IPS-15b (cell line): Measurements from ENCODE around the gene PEMT.

ENCODE experiments used
- H3K27me3 ChIP-seq: one replicate; pipeline ENCODE4 v1.6.1; 2013; ENCODE audit warnings: low read length; ENCODE audit not compliant: control insufficient read depth, insufficient read depth
- H3K36me3 ChIP-seq: one replicate; pipeline ENCODE4 v1.6.1; 2013; ENCODE audit warnings: low read length; ENCODE audit not compliant: control insufficient read depth, insufficient read depth
- H3K4me1 ChIP-seq: one replicate; pipeline ENCODE4 v1.6.1; 2013; ENCODE audit warnings: mild to moderate bottlenecking, low read length; ENCODE audit not compliant: control insufficient read depth, insufficient read depth
- H3K4me3 ChIP-seq: one replicate; pipeline ENCODE4 v1.5.1; 2013; ENCODE audit warnings: low read depth, low read length
- H3K9ac ChIP-seq: one replicate; pipeline ENCODE4 v1.6.1; 2013; ENCODE audit warnings: low read depth, mild to moderate bottlenecking, low read length
- H3K9me3 ChIP-seq: one replicate; pipeline ENCODE4 v1.6.1; 2013; ENCODE audit warnings: mild to moderate bottlenecking, low read length; ENCODE audit not compliant: control insufficient read depth, insufficient read depth

PEMT gene

DNA sequence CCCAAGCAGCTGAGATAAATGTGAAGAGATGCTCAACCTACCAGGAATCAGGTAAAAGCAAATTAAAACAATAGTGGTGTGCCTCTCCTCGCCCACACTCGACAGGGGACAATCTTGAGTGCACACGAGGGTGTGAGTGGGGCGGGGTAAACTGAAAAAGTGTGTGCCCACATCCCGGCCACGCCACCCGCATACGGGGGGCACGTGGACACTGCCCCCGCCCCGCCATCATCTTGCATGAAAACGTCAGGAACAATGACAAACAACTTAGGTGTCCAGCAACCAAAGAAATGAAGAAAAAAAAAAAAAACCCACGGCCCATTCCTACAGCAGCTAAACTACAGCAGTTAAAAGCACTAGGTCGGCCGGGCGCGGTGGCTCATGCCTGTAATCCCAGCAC is 14.1 kb downstream of the PEMT start:
- no peak overlapping the region for H3K9ac ChIP-seq
- peaks cover 13% of the 10 kb centered on the region for H3K36me3 ChIP-seq
- no peaks in the 10 kb centered on the region for H3K9me3 ChIP-seq
- H3K27me3 ChIP-seq, result no peaks in the 10 kb centered on the region
- H3K4me3 ChIP-seq, result no peak overlapping the region
- no peaks in the 10 kb centered on the region for H3K4me1 ChIP-seq

DNA sequence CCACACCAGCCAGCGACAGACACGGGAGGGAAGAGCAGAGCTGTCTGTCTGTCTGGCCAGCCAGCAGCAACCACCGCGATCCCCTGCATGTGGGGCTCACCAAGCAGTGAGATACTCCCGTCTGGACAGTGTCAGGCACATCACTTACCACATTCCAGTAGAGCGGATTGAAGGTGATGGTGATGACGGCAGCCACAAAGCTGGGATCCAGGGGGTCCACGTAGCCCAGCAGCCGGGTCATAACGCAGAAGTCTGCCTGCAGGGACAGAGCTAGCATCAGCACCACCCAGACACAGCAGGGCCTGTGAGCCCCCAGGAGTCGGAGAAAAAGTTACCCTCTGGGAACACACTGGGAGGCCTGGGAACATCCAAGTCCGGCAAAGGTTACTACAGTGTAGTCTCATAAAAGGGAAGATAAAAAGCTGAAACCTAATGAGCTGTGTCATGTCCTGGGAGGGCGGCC is 14.7 kb downstream of the PEMT start:
- Histone ChIP-seq H3K4me3 (no peak overlapping the region), H3K9ac (no peak overlapping the region), H3K9me3 (no peaks in the 10 kb centered on the region), H3K27me3 (no peaks in the 10 kb centered on the region), H3K36me3 (peaks cover 13% of the 10 kb centered on the region), H3K4me1 (no peaks in the 10 kb centered on the region)

DNA sequence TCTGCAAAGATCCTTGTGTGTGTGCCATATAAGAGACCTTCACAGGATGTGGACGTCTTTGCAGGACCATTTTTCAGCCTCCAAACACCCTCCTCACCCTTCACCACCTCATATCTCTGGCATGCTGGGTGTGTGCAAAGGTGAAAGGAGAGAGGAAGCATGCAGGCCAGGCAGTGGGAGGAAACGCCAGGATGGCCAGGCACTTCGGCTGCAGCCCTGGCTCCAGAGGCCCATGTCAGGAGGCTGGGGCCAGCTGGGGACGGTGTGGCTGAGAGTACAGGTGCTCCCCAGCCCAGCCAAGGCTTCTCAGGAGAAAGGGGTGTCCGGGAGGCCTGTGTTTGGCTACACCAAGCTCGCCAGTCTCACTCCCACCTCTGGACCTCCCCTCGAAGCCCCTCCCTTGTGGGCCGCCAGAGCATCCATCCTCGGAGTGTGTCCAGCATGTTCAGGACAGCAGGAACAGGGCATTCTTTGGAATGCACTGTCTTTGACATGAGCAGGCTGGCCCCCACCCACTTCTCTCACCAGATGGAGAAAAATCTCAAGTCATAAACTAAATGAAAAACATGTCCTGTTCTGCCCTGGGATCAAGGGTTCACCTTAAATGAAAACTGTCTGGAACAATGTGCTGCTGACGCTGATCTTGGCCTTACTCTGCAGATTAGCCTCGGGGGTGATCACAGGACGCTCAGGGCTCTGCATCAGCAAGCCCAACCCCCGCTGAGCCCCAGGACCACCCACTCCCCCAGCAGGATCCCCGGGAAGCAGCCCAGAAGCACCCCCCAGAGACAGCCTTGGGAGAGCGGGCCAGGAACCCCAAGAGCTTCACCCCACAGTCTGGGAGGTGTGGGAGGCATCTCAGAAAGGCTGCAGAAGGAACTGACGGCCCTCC is 15.9 kb downstream of the PEMT start:
- no peak overlapping the region for H3K4me3 ChIP-seq
- no peaks in the 10 kb centered on the region for H3K27me3 ChIP-seq
- H3K9me3 ChIP-seq, result no peaks in the 10 kb centered on the region
- peaks cover 13% of the 10 kb centered on the region for H3K36me3 ChIP-seq
- H3K4me1 ChIP-seq, result no peaks in the 10 kb centered on the region
- no peak overlapping the region for H3K9ac ChIP-seq

DNA sequence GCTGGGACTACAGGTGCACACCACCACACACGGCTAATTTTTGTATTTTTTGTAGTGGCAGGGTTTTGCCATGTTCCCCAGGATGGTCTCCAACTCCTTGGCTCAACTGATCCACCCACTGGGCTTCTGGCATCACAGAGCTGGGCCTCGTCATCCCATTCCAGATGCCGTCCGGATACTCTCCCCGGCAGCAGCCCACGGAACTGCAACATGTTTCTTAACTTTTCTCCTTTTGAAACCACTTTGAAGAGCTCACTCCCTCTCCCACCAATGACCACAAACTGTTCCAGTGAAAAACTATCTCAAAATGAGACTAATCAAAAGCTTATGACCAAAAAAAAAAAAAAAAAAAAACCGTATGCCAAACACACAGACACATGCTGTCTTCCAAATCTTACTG is 17.6 kb downstream of the PEMT start:
- Histone ChIP-seq H3K4me1 (no peaks in the 10 kb centered on the region), H3K9me3 (no peaks in the 10 kb centered on the region), H3K9ac (no peak overlapping the region), H3K27me3 (no peaks in the 10 kb centered on the region), H3K36me3 (peaks cover 13% of the 10 kb centered on the region), H3K4me3 (no peak overlapping the region)

DNA sequence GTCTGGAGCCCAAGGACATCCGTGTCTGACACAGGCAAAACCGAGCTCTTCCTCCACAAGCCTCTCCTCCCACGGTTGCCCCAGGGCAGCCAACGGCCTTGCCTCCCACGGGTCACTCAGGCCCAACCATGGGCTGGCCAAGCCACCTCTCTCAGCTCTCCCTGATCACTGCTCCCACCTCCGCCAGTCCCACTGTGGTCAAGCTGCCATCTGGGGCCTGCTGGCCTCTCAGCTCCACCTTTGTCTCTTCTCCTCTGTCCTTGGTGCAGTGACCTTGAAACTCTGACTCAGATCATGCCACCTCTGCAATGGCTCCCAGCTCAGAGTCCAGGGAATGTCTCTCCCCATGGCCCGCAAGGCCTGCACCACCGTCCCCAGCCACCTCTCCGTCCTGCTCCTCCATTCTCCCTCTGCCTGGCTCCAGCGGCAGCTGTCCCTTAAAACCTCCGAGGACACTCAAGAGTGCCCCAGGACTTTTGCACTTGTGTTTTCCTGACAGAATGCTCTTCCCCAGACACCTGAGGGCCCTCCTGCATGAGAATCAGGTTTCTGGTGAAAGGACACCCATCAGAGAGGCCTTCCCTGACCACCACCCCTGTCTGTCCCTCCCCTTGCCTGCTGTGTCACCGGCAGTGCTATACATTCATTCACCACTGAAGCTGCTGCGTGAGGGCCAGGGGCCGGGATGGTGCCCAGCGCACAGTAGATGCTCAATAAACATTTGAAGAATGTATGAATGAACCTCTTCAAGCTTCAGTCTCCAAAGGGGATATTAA is 19.3 kb downstream of the PEMT start:
- H3K4me1 ChIP-seq, result no peaks in the 10 kb centered on the region
- H3K9me3 ChIP-seq, result no peaks in the 10 kb centered on the region
- no peak overlapping the region for H3K4me3 ChIP-seq
- H3K36me3 ChIP-seq, result peaks cover 13% of the 10 kb centered on the region
- no peaks in the 10 kb centered on the region for H3K27me3 ChIP-seq
- H3K9ac ChIP-seq, result no peak overlapping the region

DNA sequence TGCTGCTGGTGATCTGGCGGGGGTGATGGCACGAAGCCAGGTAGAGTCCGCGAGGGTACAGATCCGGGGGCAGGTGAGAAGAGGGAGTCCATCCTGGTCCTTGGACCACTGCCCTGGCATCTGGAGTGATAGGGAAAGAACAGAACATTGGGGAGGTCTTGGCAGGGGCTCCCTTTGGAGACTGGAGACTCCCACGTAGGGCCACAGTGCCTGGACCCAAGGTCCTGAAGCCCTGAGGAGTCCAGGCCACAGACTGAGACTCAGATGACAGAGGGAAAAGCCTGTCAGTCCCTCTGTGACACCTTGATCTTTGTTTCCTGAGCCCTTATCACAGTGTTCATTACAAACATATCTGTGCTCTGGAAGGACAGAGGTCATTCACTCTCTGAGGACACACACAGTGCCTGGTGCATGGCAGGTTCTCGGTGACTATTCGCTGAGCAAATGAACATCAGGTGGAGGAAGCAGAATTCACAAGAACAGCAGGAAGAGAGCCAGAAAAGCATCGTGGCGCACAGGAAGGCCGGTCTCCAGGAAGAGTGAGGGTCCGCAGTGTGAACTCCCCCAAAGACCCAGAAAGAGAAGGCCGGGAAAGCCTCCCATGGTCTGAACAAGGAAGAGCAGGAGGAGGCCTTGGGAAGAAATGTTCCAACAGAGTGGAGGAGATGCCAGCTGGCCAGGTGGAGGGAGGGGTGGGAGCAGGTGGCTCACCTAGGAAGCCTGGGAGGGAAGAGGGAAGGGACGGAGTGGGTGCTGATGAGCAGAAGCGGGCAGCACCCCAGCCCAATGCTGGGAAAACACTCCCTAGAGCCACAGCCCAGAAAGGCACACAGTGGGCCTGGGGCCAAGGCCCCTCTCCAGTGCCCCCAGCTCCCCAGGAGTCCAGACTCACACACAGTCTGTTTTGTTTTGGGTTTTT is 20.5 kb downstream of the PEMT start:
- Histone ChIP-seq H3K4me1 (no peaks in the 10 kb centered on the region), H3K27me3 (no peaks in the 10 kb centered on the region), H3K9ac (no peak overlapping the region), H3K4me3 (no peak overlapping the region), H3K36me3 (peaks cover 6% of the 10 kb centered on the region), H3K9me3 (no peaks in the 10 kb centered on the region)

DNA sequence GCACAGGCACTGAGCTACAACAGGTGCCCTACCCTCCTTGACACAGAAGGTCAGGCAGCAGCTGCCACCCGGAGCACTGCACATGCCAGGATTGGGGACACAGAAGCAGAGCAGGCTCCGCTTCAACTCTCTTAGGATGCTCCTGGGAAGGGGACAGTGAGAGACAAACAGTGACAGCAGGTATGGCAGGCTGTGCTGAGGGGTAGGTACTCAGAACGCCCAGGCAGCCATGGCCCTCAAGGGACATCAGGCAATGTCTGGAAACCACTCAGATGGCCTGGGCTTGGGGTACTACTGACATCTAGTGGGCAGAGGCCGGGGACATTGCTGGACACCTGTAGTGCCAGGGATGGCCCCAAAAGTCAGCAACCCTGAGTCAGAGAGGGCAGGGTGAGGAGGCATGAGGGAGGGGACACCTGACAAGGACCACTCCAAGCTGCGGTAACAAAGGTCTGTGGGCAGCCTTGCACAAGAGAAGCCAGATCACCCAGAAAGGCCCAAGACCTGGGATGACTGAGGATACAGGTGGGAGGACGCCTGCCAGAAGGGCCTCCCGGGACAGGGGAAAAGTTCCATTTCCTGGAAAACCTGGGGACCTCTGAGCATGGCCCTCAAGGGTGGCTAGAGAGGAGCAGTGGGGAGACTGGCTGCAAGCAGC is 21.2 kb downstream of the PEMT start:
- H3K4me3 ChIP-seq, result no peak overlapping the region
- H3K4me1 ChIP-seq, result no peaks in the 10 kb centered on the region
- no peaks in the 10 kb centered on the region for H3K27me3 ChIP-seq
- no peaks in the 10 kb centered on the region for H3K9me3 ChIP-seq
- H3K36me3 ChIP-seq, result peaks cover 5% of the 10 kb centered on the region
- H3K9ac ChIP-seq, result no peak overlapping the region

DNA sequence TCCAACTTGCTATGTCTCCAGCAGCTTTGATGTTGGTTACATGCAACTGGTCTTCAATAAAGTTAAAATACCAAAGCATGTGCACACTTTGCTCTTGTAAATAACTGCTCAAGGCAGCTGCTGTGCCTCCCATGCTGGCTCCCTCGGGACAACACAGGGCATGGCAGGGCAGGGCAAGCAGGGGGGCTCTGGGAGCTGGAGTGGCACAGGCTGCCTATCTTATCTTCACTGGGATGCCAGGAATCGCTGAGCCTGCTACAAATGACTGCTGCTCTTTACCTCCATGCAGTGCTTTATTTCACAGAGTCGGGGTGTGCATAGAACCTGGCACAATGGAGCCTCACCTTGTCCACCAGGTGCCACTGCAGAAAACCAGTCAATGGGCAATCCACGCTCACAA is 21.8 kb downstream of the PEMT start:
- H3K27me3 ChIP-seq, result no peaks in the 10 kb centered on the region
- no peak overlapping the region for H3K4me3 ChIP-seq
- no peaks in the 10 kb centered on the region for H3K9me3 ChIP-seq
- H3K36me3 ChIP-seq, result peaks cover 2% of the 10 kb centered on the region
- H3K4me1 ChIP-seq, result no peaks in the 10 kb centered on the region
- no peak overlapping the region for H3K9ac ChIP-seq

DNA sequence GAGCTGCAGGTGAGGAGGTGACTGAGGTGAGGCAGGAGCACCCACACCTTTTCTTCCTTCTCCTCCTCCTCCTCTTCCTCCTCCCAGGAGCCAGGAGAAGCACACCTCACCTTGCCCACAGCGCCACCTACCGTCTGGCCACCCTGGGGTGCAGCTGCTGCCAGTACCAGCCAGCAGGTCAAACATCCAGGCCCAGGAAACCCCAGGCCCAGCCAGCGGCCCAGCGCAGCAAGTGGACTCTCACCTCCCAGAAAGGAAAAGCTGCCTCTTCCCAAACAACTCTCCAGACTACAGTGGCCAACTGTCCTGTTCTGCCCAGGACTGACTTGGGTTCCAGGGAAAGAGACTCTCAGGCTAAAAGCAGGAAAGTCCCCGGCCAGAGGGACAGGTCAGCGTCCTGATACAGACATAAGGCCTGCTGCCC is 22.7 kb downstream of the PEMT start:
- no peaks in the 10 kb centered on the region for H3K9me3 ChIP-seq
- H3K4me1 ChIP-seq, result no peaks in the 10 kb centered on the region
- H3K4me3 ChIP-seq, result no peak overlapping the region
- no peaks in the 10 kb centered on the region for H3K36me3 ChIP-seq
- H3K9ac ChIP-seq, result no peak overlapping the region
- no peaks in the 10 kb centered on the region for H3K27me3 ChIP-seq

DNA sequence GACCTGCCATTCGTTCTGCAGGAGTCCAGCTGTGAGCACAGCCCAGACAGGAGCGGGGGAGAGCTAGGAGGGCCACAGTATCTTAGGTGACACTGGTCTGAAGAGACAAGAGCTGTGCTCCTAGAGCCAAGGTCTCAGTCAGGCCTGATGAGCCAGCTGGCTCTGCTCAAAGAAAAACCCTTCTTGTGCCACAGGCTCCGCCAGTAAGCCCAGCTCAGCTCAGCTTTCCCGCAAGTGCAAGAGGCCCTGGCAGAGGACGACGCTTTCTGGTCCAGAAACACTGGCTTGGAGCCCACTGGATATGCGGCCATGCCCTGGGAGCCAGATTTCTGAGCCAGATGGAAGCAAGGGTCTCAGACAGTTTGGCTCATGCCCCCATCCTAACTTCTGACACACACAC is 23.9 kb downstream of the PEMT start:
- H3K4me1 ChIP-seq, result no peaks in the 10 kb centered on the region

More for the DNA sequence above, 23.9 kb downstream of the PEMT start:
- H3K9ac ChIP-seq, result no peak overlapping the region
- H3K27me3 ChIP-seq, result no peaks in the 10 kb centered on the region
- no peaks in the 10 kb centered on the region for H3K9me3 ChIP-seq
- H3K36me3 ChIP-seq, result no peaks in the 10 kb centered on the region
- no peak overlapping the region for H3K4me3 ChIP-seq
